ENCODE measurements around the gene CARS1. TPM values are rescaled to one million over a fixed set of nuclear protein-coding genes. Genes with fewer than 3 reads are reported as not detected.

The CARS1 gene
- polyA plus RNA-seq, 3 donors = 30.9 to 46.8 (median 35.7) TPM

DNA sequence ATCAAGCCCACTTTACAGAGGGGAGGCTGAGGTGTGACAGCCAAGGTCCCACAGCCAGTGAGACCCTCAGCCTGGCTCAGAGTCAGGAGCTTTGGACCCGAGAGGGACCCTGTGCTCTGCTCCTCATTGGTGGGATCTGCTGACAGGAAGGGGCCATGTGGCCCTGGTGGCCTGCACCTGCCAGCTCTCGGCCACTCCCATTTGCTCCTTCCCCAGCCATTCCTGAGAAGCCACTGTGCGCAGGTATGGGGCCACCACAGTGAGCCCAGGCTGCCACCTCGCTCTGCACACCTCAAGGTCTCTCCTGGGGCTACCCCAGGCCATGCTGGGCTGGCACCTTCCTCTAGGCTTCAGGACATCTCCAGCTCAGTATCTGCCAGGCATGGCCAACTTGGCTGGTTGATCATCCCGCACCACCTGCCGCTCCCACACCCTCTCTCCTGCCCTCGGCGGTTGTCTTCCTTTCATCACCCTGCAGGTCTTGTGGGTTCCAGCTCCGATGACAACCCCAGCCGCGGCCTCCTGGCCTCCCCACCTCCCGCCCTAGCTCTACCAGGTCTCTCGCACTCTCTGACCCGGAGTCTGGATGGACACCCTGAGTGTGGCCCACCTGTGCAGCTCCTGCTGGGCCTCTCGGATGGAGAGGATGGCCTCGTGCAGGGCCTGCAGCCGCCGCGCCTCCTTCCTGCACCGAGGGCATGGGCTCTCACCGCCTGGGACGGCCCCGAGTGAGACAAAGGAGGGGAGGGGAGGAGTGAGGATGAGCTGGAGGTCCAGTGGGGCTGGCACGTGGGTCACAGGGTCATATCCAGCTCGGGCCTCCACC is 32.2 kb upstream of the CARS1 start:
- intact Hi-C loops (cut with micrococcal nuclease) = loop anchor here (5.0 kb wide), 3 partner anchors 52 to 557 kb away; no protein-coding TSS in a partner anchor
- Histone ChIP-seq H3K9ac (ENCODE audit: insufficient read depth, low read length, poor library complexity, severe bottlenecking) (no peak overlapping the region), H3K4me3 (replicated peaks in 1 of 3; ENCODE audit: low read depth in 2 of 3, low read length in 3 of 3) (no peak overlapping the region), H3K4me2 (replicated peaks; ENCODE audit: extremely low read depth, low read length, poor library complexity, severe bottlenecking) (no peak overlapping the region), H3K27ac (ENCODE audit: low read depth in 1 of 2, low read length in 2 of 2) (no peak overlapping the region), H2AFZ (ENCODE audit: insufficient read depth, low read depth, low read length, poor library complexity, severe bottlenecking) (no peak overlapping the region), H3K27me3 (ENCODE audit: control insufficient read depth in 2 of 2, insufficient read depth in 2 of 2, low read length in 2 of 2) (no peaks in the 10 kb centered on the region), H3K79me2 (ENCODE audit: insufficient read depth, low read length) (no peaks in the 10 kb centered on the region), H3K4me1 (ENCODE audit: control insufficient read depth in 1 of 2, insufficient read depth in 2 of 2, low read length in 2 of 2) (peaks cover 4 to 6% of the 10 kb centered on the region in 2 donors), H3K36me3 (replicated peaks in 1 of 2; ENCODE audit: control insufficient read depth in 1 of 2, insufficient read depth in 2 of 2, low read length in 2 of 2) (peaks cover 36 to 52% of the 10 kb centered on the region in 2 donors), H4K20me1 (ENCODE audit: insufficient read depth, low read length) (peaks cover 13% of the 10 kb centered on the region), H3K9me3 (replicated peaks in 1 of 2; ENCODE audit: control insufficient read depth in 1 of 2, insufficient read depth in 1 of 2, low read length in 2 of 2) (no peaks in the 10 kb centered on the region)
- no peak overlapping the region for H3K4me3 Mint-ChIP-seq
- no peak overlapping the region for H3K27ac Mint-ChIP-seq
- peaks cover 0 to 10% (median 0%) of the 10 kb centered on the region in 3 donors for H3K27me3 Mint-ChIP-seq (ENCODE audit: low read depth in 3 of 3)
- TF ChIP-seq, protein P1, sequence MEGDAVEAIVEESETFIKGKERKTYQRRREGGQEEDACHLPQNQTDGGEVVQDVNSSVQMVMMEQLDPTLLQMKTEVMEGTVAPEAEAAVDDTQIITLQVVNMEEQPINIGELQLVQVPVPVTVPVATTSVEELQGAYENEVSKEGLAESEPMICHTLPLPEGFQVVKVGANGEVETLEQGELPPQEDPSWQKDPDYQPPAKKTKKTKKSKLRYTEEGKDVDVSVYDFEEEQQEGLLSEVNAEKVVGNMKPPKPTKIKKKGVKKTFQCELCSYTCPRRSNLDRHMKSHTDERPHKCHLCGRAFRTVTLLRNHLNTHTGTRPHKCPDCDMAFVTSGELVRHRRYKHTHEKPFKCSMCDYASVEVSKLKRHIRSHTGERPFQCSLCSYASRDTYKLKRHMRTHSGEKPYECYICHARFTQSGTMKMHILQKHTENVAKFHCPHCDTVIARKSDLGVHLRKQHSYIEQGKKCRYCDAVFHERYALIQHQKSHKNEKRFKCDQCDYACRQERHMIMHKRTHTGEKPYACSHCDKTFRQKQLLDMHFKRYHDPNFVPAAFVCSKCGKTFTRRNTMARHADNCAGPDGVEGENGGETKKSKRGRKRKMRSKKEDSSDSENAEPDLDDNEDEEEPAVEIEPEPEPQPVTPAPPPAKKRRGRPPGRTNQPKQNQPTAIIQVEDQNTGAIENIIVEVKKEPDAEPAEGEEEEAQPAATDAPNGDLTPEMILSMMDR (IDR thresholded peaks at IDR 0.05) = no peak
- H3K4me1 Mint-ChIP-seq = peaks cover 3% of the 10 kb centered on the region
- peaks cover 17 to 53% of the 10 kb centered on the region in 2 donors for H3K36me3 Mint-ChIP-seq
- no peak for DNase-seq
- WGBS (ENCODE audit: insufficient coverage) = 93% methylated on average over 14 of the region's 25 CpGs
- no peaks in the 10 kb centered on the region for H3K9me3 Mint-ChIP-seq

DNA sequence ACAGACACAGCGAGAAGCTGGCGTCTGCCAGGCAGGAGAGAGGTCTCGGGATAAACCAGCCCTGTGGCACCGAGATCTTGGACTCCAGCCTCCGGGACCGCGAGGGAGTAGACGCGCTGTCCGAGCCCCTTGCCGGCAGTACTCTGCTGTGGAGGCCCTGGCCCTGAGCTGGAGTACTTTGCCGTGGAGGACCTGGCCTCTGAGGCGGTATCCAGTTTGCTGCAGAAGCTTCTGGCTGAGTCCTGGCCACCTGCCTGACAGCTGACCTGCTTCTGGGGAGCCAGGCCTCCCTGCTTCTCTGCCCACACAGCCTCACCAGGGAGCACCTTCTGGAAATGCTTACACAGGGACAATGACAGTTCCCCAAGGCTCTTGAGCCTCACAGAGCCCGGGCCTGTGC is 31.6 kb upstream of the CARS1 start:
- H3K27ac Mint-ChIP-seq = peak overlapping the region in 1 of 7 donors; percentile 42
- H3K27ac ChIP-seq (ENCODE audit: low read depth in 1 of 2, low read length in 2 of 2) = no peak overlapping the region
- H3K36me3 Mint-ChIP-seq = peaks cover 13 to 48% of the 10 kb centered on the region in 2 donors
- H3K4me3 Mint-ChIP-seq = no peak overlapping the region
- no peaks in the 10 kb centered on the region for H3K27me3 ChIP-seq (ENCODE audit: control insufficient read depth in 2 of 2, insufficient read depth in 2 of 2, low read length in 2 of 2)
- peaks cover 0 to 12% (median 0%) of the 10 kb centered on the region in 3 donors for H3K27me3 Mint-ChIP-seq (ENCODE audit: low read depth in 3 of 3)
- no peak overlapping the region for H3K4me2 ChIP-seq (replicated peaks; ENCODE audit: extremely low read depth, low read length, poor library complexity, severe bottlenecking)
- H2AFZ ChIP-seq (ENCODE audit: insufficient read depth, low read depth, low read length, poor library complexity, severe bottlenecking) = no peak overlapping the region
- no peaks in the 10 kb centered on the region for H3K79me2 ChIP-seq (ENCODE audit: insufficient read depth, low read length)
- peaks cover 13% of the 10 kb centered on the region for H4K20me1 ChIP-seq (ENCODE audit: insufficient read depth, low read length)
- no peaks in the 10 kb centered on the region for H3K9me3 ChIP-seq (replicated peaks in 1 of 2; ENCODE audit: control insufficient read depth in 1 of 2, insufficient read depth in 1 of 2, low read length in 2 of 2)
- peaks cover 3% of the 10 kb centered on the region for H3K4me1 Mint-ChIP-seq
- no peaks in the 10 kb centered on the region for H3K9me3 Mint-ChIP-seq
- H3K4me3 ChIP-seq (replicated peaks in 1 of 3; ENCODE audit: low read depth in 2 of 3, low read length in 3 of 3) = no peak overlapping the region
- intact Hi-C loops (cut with micrococcal nuclease) = no loop called here
- H3K9ac ChIP-seq (ENCODE audit: insufficient read depth, low read length, poor library complexity, severe bottlenecking) = no peak overlapping the region
- peaks cover 31 to 45% of the 10 kb centered on the region in 2 donors for H3K36me3 ChIP-seq (replicated peaks in 1 of 2; ENCODE audit: control insufficient read depth in 1 of 2, insufficient read depth in 2 of 2, low read length in 2 of 2)
- H3K4me1 ChIP-seq (ENCODE audit: control insufficient read depth in 1 of 2, insufficient read depth in 2 of 2, low read length in 2 of 2) = peaks cover 4 to 6% of the 10 kb centered on the region in 2 donors
- WGBS (ENCODE audit: insufficient coverage) = 97% methylated on average over 14 of the region's 14 CpGs
- TF ChIP-seq, protein P1 (IDR thresholded peaks at IDR 0.05) = no peak
- DNase-seq = no peak

Measured in CD14-positive monocyte (primary cell).